ENCODE data around the gene RPS15.

RPS15 gene

GRCh38 chr19:1420590-1420989 lies 17.6 kb upstream of the RPS15 start:
- no peak for DNase-seq

DNA sequence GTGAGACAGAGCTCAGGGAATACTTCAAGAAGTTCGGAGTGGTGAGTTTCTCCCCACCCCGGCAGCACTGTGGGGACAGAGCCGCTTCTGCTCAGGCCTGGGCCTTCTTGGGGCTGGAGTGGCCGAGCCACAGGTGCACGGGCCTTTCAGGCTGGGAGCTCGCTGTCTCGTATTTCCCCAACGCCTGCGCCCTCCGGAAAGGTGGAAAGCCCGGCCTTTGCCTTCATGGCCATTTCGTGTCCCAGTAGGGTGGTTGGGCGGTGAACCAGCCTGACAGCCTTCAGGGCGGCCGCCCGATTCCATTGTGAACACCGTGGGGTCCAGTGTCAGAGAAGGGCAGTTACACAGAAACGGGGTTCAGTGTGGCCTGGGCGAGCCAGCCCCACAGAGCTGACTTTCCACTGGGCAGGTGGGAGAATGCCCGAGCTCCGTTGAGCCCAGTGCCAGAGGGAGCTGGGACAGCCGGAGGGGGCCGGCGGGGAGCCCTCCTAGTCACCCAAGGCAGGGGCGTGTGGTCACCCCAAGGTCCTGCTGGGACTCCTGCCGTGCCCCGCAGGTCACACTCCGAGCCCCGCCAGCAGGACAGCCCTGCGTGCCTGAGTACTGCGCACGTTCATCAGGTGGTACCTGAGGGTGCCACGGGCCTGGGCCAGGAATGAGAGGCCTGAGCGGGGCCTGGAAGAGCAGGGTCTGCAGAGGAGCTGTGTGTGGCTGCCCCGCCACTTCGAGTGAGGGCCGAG lies 16.8 kb upstream of the RPS15 start:
- no peak for DNase-seq

DNA sequence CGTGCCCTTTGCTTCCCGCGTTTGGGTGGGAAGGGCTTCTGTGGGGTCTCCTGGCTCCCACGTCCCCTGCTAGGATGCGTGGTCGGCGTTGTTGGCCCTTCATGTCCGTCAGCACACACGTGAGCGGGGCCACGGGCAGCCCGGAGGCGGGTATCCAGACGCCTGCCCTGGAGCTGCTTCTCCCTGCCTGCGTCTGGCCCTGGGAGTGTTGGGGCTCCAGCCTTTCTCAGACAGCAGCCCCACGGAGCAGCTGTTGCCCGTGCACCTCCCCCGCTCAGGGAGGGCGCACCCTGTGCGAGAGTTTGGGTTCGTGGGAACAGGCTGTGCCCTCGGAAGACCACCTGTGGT lies 16.3 kb upstream of the RPS15 start:
- DNase-seq = no peak

GRCh38 chr19:1422360-1422759 lies 15.8 kb upstream of the RPS15 start:
- DNase-seq = no peak

DNA sequence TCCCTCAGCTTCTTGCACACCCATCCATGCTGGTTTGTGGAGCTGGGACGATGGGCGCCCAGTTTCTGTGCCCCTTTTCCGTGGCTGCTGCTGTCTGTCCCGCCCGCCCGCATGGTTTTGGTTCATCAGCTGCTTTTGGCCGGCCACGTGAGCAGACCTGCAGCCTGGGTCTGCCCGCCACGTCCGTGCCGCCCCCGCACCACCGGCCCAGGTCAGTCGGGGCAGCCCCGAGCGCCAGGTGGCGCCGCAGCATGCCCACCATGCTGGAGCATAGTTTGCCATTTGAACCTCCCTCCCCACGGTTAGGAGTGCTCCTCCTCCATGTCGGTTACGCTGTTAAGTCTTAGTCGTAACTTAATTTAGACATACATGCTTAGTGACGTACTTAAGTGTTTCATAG lies 15.3 kb upstream of the RPS15 start:
- no peak for DNase-seq

DNA sequence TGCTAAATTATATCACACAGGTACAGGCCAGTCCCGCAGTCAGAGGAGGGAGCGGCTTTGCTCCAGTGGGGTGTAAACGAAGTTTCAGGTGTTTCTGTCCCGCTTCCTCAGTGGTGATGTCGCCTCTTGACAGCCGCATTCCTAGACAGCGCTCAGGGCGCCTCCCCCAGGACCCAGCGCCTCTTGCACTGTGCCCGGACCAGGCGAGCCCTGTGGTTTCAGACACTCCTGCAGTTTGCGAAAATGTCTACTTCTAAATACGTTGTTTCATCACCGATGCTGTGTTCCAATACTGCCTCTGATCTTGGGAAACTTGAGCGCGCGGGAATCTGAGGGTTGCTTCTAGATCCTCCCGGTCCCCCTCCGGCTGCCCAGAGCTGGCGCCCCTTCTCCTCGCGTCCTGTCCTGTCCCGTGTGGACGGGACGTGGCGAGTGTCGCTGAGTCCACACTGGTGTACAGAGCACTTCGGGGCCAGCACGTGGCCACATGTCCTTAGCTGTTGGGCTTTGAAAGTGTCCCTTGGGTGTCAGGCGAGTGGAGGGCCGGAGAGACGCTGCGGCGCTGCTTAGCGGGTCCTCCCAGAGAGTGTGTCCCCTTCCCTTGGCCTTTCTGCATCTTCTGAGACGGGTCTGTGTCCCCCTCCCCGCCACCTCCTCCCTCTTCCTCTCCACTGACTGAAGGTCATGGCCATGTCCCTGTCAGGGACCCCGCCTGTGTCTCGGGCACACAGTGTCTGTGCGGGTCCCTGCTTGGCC lies 14.6 kb upstream of the RPS15 start:
- no peak for DNase-seq

GRCh38 chr19:1424192-1424955 lies 13.8 kb upstream of the RPS15 start:
- no peak for DNase-seq

DNA sequence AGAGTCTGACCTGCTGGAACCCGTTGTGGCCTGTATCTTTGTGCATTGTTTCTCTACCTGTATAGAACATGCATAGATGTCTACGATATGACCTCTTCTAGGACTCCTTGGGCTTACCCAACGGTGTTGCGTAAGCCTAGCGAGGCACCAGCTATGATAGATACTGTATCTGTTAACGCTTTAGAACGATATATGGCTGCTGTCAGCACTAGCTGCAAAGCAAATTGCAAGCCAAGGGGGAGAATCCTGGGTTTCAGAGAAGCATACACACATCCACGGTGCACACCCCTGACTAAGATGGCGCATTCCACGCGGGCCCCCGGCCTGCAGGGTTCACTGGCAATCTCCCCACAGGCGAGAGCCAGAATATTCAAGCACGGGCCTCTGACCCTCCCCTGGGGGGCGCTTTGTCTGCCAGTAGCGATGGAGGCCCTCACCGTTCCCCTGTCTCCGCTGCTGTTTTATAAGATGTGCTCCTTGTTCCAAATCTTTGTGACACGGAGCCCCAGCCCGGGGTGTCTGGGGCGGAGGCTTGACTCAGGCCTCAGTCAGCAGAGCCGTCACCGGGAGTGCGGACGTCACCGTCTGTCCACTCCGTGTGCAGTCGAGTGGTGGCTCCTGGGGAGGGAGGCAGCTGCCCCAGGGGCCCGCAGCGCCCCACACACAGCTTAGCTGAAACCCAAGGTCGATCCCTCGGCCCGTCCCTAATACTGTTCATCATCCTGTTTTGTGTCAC lies 12.9 kb upstream of the RPS15 start:
- DNase-seq = no peak

- no peak for DNase-seq
These were observed 12.3 kb upstream of the RPS15 start for GRCh38 chr19:1425902-1426301.

- no peak for DNase-seq
These were observed 11.5 kb upstream of the RPS15 start for GRCh38 chr19:1426736-1427135.

GRCh38 chr19:1427221-1427920 lies 10.8 kb upstream of the RPS15 start:
- DNase-seq = no peak

- DNase-seq = no peak
These were observed 9.3 kb upstream of the RPS15 start for GRCh38 chr19:1428738-1429391.

DNA sequence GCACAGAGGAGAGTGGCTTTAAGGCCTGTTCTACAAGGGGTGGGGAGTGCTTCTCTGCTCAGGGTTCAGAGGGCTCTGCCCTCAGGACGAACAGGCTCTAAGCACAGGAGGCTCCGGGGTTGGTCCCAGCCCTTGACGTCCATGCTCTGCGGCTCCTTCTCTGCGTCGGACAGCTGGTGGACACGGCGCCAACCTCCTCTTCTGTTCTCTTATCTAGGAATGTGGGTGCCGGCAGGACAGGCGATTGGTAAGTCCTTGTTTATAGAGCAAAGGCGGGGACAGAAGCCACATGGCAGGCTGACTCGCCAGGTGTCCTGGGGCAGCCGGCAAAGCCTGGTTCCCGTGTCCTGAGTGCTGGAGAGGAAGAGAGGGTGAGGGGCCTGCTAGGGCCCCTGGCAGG lies 8.4 kb upstream of the RPS15 start:
- no peak for DNase-seq

- DNase-seq = no peak
These were observed 8.0 kb upstream of the RPS15 start for GRCh38 chr19:1430246-1430645.

GRCh38 chr19:1431759-1432506 lies 6.3 kb upstream of the RPS15 start:
- DNase-seq = no peak

DNA sequence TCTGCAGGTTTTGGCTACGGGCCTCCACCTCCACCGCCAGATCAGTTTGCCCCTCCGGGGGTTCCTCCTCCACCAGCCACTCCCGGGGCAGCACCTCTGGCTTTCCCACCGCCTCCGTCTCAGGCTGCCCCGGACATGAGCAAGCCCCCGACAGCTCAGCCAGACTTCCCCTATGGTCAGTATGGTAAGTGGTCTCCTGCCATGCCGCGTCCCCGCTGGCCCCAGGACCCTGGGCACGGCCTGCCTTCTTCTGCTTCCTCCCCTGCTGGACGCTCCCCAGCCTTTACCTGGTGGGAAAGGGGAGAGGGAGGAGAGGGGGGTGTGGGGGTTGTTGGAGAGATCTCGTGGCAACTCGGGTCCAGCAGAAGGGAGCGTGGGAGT lies 5.7 kb upstream of the RPS15 start:
- DNase-seq = no peak

- DNase-seq = no peak
These were observed 4.8 kb upstream of the RPS15 start for GRCh38 chr19:1433119-1434039.

DNA sequence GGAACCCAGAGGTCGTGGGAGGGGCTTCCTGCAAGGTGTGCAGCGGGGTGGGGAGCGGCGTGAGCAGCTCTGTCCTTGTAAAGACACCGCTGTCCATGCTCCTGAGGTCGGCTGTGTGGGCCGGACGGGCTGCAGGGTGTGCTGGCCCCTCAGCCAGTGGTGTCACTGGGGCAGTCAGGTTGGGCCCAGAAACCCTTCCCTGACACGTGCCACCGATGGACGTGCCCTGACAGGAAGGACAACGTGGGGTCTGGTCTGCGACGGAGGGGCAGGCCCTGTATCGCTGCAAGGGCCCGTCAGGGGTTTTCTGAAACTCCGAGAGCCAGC lies 4.2 kb upstream of the RPS15 start:
- DNase-seq = no peak

DNA sequence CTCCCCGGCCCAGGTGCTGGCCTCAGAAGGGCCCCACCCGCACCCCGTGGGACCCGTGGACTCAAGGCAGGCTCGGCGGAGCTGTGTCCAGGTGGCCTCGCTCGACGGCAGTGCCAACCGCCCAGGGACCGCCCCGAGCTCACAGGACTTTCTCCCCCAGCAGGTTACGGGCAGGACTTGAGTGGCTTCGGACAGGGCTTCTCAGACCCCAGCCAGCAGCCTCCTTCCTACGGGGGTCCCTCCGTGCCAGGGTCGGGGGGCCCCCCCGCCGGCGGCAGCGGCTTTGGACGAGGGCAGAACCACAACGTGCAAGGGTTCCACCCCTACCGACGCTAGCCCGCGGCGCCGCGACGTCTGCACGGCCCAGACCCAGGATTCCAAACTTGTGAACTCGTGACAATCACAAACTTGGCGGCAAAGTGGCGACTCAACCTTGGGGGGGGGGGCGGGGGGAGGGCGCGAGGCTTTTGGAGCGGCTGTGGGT lies 3.6 kb upstream of the RPS15 start:
- no peak for DNase-seq

GRCh38 chr19:1435378-1435989 lies 2.7 kb upstream of the RPS15 start:
- no peak for DNase-seq

Measured in NCI-H2029 treated with DMSO at 0.1 percent for 48 hours (cell line).